HG03045 (cell line): ENCODE results near the gene CEMIP.

Experiments
- ATAC-seq: cut with Tn5 transposase; IDR thresholded peaks from one replicate; pipeline ENCODE4 v1.9.1; 2021; ENCODE audit warnings: mild to moderate bottlenecking, moderate library complexity; ENCODE audit not compliant: unreplicated experiment

Gene CEMIP, protein sequence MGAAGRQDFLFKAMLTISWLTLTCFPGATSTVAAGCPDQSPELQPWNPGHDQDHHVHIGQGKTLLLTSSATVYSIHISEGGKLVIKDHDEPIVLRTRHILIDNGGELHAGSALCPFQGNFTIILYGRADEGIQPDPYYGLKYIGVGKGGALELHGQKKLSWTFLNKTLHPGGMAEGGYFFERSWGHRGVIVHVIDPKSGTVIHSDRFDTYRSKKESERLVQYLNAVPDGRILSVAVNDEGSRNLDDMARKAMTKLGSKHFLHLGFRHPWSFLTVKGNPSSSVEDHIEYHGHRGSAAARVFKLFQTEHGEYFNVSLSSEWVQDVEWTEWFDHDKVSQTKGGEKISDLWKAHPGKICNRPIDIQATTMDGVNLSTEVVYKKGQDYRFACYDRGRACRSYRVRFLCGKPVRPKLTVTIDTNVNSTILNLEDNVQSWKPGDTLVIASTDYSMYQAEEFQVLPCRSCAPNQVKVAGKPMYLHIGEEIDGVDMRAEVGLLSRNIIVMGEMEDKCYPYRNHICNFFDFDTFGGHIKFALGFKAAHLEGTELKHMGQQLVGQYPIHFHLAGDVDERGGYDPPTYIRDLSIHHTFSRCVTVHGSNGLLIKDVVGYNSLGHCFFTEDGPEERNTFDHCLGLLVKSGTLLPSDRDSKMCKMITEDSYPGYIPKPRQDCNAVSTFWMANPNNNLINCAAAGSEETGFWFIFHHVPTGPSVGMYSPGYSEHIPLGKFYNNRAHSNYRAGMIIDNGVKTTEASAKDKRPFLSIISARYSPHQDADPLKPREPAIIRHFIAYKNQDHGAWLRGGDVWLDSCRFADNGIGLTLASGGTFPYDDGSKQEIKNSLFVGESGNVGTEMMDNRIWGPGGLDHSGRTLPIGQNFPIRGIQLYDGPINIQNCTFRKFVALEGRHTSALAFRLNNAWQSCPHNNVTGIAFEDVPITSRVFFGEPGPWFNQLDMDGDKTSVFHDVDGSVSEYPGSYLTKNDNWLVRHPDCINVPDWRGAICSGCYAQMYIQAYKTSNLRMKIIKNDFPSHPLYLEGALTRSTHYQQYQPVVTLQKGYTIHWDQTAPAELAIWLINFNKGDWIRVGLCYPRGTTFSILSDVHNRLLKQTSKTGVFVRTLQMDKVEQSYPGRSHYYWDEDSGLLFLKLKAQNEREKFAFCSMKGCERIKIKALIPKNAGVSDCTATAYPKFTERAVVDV (N-terminal part only)

DNA sequence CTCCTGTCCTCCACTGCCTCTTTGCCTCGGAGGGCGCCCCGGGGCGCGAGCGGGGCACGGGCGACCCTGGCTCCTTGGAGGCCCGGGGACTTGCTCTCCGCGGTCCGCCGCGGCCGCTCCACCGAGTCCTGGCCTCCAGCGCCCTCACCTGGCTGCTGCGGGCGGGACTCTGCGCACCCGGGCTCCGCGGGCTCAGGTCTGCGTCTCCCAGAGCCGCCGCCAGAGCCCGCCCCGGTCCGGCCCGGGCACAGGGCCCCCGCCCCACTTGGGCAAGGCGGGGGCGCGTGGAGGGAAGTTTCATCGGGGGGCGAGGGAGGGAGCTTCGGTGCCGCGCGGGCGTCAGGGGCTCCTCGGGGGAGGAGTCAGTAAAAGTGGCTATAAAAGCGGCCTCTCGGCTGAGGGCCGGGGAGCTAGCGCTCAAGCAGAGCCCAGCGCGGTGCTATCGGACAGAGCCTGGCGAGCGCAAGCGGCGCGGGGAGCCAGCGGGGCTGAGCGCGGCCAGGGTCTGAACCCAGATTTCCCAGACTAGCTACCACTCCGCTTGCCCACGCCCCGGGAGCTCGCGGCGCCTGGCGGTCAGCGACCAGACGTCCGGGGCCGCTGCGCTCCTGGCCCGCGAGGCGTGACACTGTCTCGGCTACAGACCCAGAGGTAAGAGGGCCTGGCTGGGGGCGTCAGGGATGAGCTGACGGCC is at the start of gene CEMIP:
Gene CEMIP, plus strand, starts transcription at position 407 of the 694 bp plus-strand sequence. CDS start 94,510 bp downstream, outside the sequence.
- no peak for ATAC-seq

DNA sequence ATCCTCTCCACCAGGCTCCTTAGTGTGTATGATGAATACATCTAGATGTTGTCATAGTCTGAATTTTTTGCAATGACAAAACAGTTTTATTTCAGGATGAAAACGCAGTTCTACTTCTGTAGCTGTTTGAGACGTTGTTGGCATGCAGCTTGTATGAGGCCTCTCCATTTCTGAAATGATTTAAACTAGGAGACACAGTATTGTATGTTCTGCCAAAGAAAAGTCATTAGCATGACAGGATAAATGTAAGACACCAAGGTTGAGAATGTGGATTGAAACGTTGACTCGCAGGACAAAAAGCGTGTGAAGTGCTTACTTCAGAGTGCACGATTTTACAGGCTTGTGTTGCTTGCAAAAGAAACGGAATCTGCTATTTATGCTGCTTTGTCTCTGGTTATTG is 48.8 kb upstream of the CEMIP start:
- no peak for ATAC-seq

DNA sequence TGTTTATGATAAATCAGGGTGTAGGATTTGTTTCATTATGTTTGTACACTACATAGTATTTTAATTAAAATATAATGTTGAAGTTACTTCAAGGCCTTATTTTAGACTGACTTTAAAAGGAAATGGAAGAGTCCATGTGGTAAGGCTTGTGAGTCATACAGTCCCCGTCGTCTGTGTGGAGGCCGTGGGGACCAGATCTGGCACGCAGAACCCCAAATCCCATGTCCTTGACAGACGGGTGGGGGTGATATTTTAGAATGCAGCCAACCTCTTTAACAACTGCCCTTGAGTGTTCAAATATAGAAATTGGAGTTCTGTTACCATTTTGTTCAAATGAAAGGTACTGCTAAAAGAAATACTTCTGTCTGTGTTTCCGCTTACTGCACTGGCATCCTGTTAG is 48.2 kb upstream of the CEMIP start:
- ATAC-seq, result no peak

DNA sequence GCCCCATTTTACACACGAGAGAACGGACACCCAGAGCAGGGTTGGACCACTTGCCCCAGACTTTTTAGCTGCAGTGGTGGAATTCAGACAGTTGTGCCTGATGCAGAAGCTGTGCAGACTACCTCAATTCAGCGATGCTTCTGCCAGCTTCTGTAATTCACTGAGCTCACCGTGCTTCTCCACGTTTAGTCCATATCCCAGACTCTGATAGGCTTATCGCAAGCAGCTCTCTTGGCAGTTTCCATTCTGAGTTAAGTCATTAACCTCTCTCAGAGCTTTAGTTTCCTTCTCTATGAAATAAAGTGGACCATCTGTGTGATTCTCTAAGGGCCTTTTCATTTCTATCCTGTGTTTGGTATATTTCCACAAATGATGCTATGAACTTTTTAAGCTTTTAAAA is 47.0 kb upstream of the CEMIP start:
- ATAC-seq, result no peak

DNA sequence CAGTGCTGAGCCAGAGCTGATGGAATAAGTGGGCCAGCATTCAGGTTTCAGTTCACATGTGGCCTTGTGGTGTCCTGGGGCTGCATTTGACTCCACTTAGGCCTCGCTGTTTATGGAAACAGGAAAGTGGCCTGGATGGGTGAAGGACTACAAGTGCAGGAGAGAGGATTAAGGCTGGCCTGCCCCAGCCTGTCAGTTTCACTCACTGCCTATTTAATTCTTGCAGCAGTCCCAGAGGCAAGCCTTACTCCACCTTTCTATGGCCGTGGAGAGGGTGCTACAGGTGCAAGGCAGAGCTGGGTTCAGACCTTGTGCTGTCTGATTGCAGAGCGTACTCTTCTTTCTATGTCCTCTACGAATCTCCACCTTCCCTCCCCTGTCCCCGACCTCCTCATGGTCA is 46.4 kb upstream of the CEMIP start:
- ATAC-seq, result no peak

DNA sequence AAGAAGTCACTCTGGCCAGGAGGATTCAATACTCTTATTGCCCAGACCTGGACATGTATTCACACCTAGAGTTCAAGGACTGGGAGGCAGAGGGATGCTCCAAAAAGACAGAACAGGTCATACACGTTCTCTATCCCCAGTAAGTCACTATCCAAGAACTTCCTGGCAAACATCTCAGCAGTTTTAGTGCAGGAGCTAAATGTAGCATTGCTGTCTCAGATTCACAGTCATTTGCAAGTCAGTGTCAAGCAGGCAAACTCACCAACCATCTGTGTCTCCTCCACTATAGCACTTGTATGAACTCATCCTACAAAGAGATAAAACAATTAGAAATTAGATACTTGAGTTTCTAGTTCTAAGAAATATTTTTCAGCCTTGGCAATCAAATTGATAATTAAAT is 45.7 kb upstream of the CEMIP start:
- ATAC-seq, result no peak

DNA sequence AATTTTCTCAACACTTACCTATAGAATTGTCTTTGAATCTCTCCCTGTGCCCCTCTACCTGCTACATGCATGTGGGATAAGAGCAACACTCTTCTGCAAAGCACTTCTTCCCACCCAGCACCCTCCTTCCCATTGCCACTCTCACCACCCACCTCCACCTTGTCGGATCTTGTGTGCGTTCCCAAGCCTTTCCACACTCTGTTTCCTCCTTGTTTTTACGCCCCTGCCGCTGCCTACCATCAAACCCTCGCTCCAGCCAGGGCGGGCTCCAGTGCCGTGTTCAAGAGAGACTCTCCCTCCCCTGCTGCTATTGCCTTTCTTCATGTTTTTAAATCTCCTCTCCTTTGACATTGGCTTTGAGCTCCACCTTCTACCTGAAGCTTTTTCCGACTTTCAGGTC is 43.8 kb upstream of the CEMIP start:
- ATAC-seq, result no peak

DNA sequence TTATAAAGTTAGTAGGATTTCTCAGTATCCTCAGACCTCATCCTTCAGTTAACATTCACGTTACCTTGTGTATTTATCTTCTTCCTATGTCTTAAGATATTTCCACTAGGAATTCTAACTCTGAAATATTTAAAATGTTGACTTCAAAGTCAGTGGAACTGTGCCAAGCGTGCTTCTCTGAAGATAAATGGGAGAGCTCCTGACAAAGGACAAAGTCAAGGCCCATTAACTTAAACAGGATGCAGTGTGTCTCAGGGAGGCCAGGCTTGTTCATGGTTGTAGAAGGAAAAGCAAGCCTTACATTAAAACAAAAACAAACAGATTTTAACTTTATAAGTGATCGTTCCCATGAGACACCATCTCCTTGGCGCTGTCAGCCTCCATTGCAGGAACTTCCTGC is 42.6 kb upstream of the CEMIP start:
- ATAC-seq, result no peak

DNA sequence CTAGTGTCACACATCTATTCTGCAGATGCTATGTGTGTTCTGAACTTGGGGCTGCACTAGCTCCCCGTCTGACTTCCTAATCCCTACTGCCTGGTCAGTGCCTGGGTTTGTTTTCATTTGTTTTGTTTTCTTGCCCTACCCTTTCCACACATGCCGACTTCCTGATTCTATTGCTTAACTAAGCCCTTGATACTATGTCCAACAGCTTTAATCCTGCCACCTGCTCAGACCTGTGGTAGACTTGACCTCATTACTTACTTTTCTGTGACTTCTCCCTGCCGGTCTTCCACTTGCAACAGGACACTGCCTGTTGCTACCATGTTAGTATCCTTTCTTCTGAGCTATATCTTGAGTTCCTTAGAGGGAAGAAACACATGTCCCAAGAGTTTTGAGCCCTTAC is 39.3 kb upstream of the CEMIP start:
- ATAC-seq, result no peak

DNA sequence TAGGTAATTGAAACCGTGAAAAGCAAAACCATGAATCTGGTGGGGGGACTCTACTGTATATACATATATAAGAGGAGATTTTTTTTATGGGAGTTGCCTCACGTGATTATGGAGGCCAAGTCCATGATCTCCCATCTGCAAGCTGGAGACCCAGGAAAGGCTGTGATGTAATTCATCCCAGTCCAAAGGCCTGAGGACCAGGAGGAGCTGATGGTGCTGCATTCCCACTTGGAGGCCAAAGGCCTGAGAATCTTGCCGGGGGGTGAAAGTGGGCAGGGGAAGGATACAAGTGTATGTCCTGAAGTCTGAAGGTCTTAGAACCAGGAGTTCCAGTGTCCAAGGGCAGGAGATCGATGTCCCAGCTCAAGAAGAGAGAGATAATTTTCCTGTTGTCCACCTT is 37.1 kb upstream of the CEMIP start:
- ATAC-seq, result no peak

DNA sequence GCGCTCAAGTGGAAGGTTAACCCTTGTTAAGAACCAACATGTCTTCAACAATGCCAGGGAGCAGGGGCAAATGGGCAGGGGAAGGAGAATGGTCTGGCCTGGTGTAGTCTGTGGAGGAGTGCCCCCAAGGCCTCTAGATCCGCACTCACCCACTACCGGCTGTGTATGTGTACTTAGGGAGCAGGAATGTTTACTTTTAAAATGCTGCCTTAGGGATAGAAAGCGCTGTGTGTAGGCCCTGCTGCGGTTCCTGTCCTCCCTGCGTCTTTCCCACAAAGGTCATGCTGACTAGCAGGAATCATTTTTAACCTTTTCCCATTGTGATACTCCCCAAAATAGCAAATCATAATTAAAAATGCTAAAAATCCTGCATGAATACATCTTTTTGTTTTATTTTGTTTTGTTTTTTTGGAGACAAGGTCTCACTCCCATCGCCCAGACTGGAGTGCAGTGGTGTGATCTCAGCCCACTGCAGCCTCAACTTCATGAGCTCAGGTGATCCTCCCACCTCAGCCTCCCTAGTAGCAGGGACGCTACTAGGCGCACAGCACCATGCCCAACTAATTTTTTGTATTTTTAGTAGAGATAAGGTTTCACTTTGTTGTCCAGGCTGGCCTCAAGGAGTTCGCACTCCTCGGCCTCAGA is 35.9 kb upstream of the CEMIP start:
- ATAC-seq, result no peak

DNA sequence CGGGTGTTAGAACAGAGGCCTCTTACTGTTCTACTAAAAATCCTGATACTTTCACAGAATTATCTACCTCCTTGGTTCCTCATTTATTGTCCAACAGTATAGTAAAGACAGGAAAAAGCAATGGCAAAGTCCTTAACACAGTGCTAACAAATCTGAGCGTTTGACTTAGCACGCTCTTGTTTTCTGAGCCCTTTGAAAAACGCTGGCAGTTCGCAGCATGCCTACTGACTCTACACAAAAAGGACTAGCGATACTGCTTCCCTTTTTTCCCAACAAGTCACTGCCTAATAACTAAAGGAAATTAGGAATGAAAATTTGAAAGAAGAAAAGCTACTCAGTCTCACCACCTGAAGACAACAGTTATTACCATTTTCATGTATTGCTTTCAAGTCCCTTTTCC is 34.8 kb upstream of the CEMIP start:
- ATAC-seq, result no peak

DNA sequence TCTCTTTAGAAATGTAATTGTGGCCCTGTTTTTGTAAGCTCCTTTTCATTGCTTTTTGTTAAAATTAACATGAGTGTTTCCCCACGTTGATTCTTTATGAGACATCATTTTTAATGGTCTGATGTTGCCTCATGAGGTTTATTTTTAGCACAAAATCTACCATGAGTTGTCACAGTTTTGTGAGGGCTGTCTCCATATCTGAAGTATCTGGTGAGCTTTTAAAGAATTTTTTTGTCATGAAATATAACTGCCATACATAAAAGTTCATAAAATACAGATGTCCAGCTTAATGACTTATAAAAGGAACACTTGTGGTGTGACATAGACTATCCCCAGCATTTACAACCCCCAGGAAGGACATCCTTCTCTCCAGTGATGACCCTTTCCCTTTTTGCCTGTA is 34.3 kb upstream of the CEMIP start:
- ATAC-seq, result no peak

DNA sequence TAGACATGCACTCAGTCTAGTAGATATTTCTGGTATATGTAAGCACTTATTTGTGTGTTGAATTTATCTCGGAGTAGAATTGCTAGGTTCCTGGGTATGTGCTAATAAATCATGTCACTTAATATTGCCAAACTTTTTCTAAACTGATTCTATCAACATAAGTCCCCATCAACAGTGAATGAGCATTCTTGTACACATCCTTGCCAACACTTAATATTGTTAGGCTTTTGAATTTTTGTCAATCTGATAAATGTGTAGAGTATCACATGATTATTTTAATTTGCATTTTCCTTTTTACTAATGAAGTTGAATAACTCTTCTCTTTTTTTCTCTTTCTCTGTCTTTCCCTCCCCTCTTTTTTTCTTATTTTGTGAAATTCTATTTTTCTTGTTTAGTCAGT is 33.3 kb upstream of the CEMIP start:
- ATAC-seq, result no peak

DNA sequence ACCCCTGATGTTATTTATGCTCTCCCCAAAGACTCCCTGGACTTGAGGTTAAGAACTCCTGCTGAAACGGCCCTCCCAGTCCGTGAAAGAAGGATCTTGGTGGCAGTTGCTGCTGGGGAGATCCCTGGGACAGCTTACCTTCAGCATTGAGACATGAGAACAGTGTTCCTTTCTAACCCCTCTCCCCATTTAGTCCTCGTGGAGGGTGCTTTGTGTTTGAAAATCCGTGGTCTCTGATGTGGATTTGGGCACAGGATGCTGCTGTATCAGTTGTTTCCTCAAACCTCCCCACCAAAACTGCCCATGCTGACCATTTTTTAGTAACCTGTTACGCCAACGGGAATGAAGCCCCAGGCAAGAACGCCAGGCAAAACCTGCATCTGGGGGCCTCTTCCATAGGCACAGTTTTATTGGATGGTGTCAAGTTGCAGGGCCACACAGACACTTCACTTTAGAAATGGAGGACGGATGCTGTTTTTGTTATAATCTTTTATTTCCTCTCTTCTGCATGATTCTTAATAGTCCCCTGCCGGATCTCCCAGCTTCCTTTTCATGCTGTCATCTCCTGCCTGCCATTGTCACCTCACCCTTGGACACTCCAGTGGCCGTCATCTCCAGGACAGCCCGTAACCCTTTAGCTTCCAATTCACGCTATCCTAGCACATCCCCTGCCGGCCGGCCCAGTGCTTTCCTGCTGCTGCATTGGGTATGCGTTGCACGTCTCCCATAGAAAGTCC is 31.7 kb upstream of the CEMIP start:
- no peak for ATAC-seq

DNA sequence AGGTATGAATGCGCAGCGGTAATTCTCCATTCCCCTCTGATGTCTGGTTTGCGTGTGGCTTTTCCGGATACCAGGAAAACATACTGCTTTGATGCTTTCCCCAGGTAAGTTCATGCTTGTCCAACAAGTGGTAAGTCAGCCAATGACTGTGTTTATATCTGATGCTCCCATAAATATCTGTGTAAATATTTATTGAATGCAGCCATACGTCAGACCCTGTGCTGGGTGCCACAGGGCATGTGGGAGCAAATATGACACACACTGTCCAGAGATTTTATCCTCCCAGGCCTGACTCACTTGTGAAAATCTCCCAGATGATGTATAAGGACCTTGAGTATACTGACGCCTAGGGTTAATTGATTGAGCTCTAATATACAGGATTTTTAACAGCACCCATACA is 29.6 kb upstream of the CEMIP start:
- no peak for ATAC-seq

DNA sequence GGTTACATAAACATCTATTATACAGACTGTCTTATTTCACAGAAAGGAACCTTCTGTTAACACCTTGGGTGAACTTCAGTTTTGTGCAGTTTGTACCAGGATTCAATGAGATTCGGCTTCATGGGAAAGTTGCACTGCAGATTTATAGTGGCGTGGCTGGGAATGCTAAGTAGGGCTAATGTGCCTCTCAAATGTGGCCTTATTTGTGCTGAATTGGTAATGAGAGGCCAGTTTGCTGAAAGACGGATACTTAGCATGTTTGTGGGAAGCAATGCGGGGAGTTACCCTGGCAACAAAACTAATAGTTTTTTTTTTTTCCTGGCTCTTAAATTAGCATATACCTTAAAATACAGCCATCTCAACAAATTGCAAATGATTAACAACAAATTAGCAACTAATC is 28.6 kb upstream of the CEMIP start:
- no peak for ATAC-seq

DNA sequence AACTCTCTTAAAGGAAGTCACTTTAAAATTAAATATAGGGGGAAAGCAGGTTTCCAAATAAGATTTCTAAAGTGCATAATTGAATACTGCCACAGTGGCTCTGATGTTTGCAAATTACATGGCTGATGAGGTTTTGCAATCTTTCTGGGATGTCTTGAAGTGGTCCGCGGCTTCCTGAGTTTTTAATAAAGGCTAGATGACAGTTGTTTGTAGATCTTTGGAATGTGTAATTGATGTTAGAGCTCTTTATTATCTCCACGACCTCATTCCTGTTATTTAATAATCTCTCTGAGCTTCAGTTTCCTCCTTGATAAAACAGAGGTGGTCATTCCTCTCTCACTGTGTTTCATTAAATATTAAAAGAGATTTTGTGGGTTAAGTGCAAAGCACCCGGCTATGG is 27.0 kb upstream of the CEMIP start:
- no peak for ATAC-seq

DNA sequence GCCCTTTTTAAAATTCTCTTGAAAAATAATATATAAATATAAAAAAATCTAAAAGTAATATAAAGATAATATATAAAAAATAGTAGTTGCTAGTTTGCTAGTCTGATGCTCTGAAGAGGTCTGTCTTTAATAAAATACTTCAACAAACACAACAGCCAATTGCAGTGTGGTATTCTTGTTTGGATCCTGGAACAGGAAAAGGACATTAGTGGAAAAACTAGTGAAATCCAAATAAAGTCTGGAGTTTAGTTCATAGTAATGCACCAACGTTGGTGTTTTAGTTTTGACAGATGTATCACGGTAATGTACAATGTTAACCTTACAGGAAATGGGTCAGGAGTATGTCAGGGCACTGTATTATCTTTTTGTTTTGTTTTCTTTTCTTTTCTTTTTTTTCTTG is 26.0 kb upstream of the CEMIP start:
- ATAC-seq, result no peak

DNA sequence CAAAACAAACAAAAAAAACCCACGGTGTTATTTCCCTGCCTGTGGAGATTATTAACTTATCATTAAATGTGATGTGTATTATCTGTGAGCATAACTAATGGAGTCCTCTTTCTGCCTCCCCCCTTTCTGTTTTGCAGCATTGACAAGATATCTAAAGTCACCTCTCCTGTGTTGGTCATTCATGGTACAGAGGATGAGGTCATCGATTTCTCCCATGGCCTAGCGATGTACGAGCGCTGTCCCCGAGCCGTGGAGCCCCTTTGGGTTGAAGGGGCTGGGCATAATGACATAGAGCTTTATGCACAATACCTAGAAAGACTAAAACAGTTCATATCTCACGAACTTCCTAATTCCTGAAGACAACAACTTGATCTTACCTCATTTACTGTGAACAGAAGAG is 25.2 kb upstream of the CEMIP start:
- no peak for ATAC-seq
